OCI-LY7 (cell line): ENCODE measurements around the gene PPP1R7. TPM values are rescaled to one million over a fixed set of nuclear protein-coding genes. Genes with fewer than 3 reads are reported as not detected.

Source experiments
- BruUV-seq: library from RNA; stranded (reverse); fragments of 400-500 nt; replicated peaks from 2 replicates; lab custom pipeline; 2021; lab: Mats Ljungman, UMichigan
- CTCF ChIA-PET: fragments of 300-600 bp; sonication (Branson Sonifier 250); formaldehyde crosslinking; loops from one replicate; lab custom pipeline; 2022; ENCODE audit warnings: antibody characterized with exemption; ENCODE audit not compliant: unreplicated experiment; lab: Charles Lee
- POLR2A ChIA-PET: fragments of 300-600 bp; sonication (Branson Sonifier 250); formaldehyde crosslinking; loops from one replicate; lab custom pipeline; 2022; ENCODE audit warnings: antibody characterized with exemption; lab: Charles Lee
- DNase-seq: peaks from one replicate; pipeline ENCODE4 v3.0.0-alpha.2; 2015; ENCODE audit warnings: low spot score
- H2AFZ ChIP-seq: fragments of 200-600 bp; sonication (generic), shearing (Covaris generic); 2 replicates; pipeline ENCODE4 v1.6.1; 2014; ENCODE audit warnings: mild to moderate bottlenecking, antibody characterized with exemption, low read length, moderate library complexity
- H3K27ac ChIP-seq: fragments of 200-600 bp; sonication (generic); 2 replicates; pipeline ENCODE4 v1.5.1; 2014; ENCODE audit warnings: mixed run types, low read depth, mild to moderate bottlenecking, moderate library complexity, low read length, inconsistent platforms; ENCODE audit not compliant: poor library complexity, severe bottlenecking
- H3K36me3 ChIP-seq: fragments of 200-600 bp; sonication (generic); 2 replicates; pipeline ENCODE4 v1.6.1; 2014; ENCODE audit warnings: mild to moderate bottlenecking, antibody characterized with exemption, low read length, moderate library complexity, mixed read lengths; ENCODE audit not compliant: insufficient read depth
- H3K4me1 ChIP-seq: fragments of 200-600 bp; sonication (generic); 2 replicates; pipeline ENCODE4 v1.5.1; 2014; ENCODE audit warnings: mild to moderate bottlenecking, low read length; ENCODE audit not compliant: insufficient read depth, poor library complexity, severe bottlenecking
- H3K4me2 ChIP-seq: fragments of 200-600 bp; sonication (generic); 2 replicates; pipeline ENCODE4 v1.6.1; 2014; ENCODE audit warnings: mild to moderate bottlenecking, low read length
- H3K4me3 ChIP-seq: fragments of 200-600 bp; sonication (generic); 2 replicates; pipeline ENCODE4 v1.5.1; 2014; ENCODE audit warnings: mild to moderate bottlenecking, low read depth, low read length; ENCODE audit not compliant: poor library complexity, severe bottlenecking
- H3K79me2 ChIP-seq: fragments of 200-600 bp; sonication (generic); 2 replicates; pipeline ENCODE4 v1.6.1; 2016; ENCODE audit warnings: low read depth, mild to moderate bottlenecking, low read length, moderate library complexity, mixed read lengths; ENCODE audit not compliant: insufficient read depth
- H3K9me2 ChIP-seq: fragments of 200-600 bp; sonication (generic); 2 replicates; pipeline ENCODE4 v1.6.1; 2016; ENCODE audit warnings: mild to moderate bottlenecking, low read length, mixed read lengths; ENCODE audit not compliant: insufficient read depth
- H3K9me3 ChIP-seq: fragments of 200-600 bp; sonication (generic); 2 replicates; pipeline ENCODE4 v1.6.1; 2014; ENCODE audit warnings: mild to moderate bottlenecking, mixed run types, low read length, mixed read lengths
- H4K20me1 ChIP-seq: fragments of 200-600 bp; sonication (generic); 2 replicates; pipeline ENCODE4 v1.6.1; 2014; ENCODE audit warnings: mild to moderate bottlenecking, antibody characterized with exemption, low read length, moderate library complexity, mixed read lengths; ENCODE audit not compliant: insufficient read depth
- EZH2phosphoT487 ChIP-seq: fragments of 200-600 bp; sonication (generic); IDR thresholded peaks from 2 replicates; pipeline ENCODE4 v1.6.1; 2018; ENCODE audit warnings: low read depth, borderline replicate concordance, mild to moderate bottlenecking, mixed run types, antibody characterized with exemption, low read length, moderate library complexity, mixed read lengths
- intact Hi-C: fragments of 100-400 bp; cut with micrococcal nuclease; formaldehyde crosslinking; loops from one replicate; pipeline ENCODE4 v1.10.0; 2022; ENCODE audit not compliant: unreplicated experiment
- total RNA-seq, 2 experiments: library from RNA; depleted of rRNA in 1 of 2; stranded (reverse); fragments of >200 nt in 1 of 2; shearing (Covaris generic) in 1 of 2; gene quantifications; 2 replicates each; pipeline ENCODE4 v1.2.3, GENCODE V29; 2014 to 2022
- TF ChIP-seq, protein P1 (sequence below): fragments of 200-600 bp; sonication (generic); conservative IDR thresholded peaks from 2 replicates; pipeline ENCODE4 v1.5.1; 2014; ENCODE audit warnings: mild to moderate bottlenecking, antibody characterized with exemption, low read length, moderate library complexity, mixed read lengths

Gene PPP1R7
- total RNA-seq, 2 experiments from 2014 or later = 46.0 to 82.0 TPM

DNA sequence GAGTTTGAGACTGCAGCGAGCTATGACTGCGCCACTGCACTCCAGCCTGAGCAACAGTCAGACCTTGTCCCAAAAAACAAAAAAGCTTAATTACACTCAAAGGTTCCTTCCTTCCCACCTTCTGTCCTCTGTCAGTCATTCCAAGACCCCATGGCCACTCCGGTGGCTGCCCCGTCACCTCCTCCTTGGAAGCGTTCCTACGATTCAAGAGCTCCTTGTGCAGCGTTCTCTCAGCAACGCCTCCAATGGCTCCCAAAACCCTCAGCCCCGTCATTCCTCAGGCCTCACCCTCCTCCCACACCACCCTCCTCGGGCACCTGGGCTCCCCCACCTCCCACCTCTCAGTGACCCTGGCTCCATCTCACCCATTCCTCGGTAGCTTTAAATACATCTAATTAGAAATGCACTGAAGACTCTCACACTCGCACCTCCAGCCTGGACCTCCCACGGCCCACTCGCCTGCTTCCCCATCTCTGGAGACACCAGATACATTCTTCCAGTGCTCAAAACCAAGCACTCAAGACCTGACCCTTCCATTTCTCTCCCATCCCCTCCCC is 9.0 kb upstream of the PPP1R7 start:
- H3K79me2 ChIP-seq = peaks cover 6% of the 10 kb centered on the region; the same call in 1 of the 2 replicates
- no peak overlapping the region for H3K4me3 ChIP-seq
- CTCF ChIA-PET = no interaction called here
- H3K27ac ChIP-seq = no peak overlapping the region
- peaks cover 57% of the 10 kb centered on the region for H3K36me3 ChIP-seq
- H3K9me2 ChIP-seq = no peaks in the 10 kb centered on the region
- H2AFZ ChIP-seq = no peak overlapping the region
- intact Hi-C loops = loop anchor here (10.0 kb wide), 1 partner anchor 744 kb away; no protein-coding TSS in a partner anchor
- TF ChIP-seq, protein P1, sequence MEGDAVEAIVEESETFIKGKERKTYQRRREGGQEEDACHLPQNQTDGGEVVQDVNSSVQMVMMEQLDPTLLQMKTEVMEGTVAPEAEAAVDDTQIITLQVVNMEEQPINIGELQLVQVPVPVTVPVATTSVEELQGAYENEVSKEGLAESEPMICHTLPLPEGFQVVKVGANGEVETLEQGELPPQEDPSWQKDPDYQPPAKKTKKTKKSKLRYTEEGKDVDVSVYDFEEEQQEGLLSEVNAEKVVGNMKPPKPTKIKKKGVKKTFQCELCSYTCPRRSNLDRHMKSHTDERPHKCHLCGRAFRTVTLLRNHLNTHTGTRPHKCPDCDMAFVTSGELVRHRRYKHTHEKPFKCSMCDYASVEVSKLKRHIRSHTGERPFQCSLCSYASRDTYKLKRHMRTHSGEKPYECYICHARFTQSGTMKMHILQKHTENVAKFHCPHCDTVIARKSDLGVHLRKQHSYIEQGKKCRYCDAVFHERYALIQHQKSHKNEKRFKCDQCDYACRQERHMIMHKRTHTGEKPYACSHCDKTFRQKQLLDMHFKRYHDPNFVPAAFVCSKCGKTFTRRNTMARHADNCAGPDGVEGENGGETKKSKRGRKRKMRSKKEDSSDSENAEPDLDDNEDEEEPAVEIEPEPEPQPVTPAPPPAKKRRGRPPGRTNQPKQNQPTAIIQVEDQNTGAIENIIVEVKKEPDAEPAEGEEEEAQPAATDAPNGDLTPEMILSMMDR = no peak
- TF ChIP-seq EZH2phosphoT487 = no peak
- H3K9me3 ChIP-seq = no peaks in the 10 kb centered on the region
- H3K4me2 ChIP-seq = no peak overlapping the region
- no peak for DNase-seq
- no peaks in the 10 kb centered on the region for H4K20me1 ChIP-seq
- H3K4me1 ChIP-seq = peaks cover 2% of the 10 kb centered on the region
- no TSS peak for BruUV-seq
- POLR2A ChIA-PET = interaction anchor here (0.6 to 0.7 kb wide), 2 partner anchors 10 to 104 kb away, joined by 3 read pairs; no protein-coding TSS in a partner anchor

DNA sequence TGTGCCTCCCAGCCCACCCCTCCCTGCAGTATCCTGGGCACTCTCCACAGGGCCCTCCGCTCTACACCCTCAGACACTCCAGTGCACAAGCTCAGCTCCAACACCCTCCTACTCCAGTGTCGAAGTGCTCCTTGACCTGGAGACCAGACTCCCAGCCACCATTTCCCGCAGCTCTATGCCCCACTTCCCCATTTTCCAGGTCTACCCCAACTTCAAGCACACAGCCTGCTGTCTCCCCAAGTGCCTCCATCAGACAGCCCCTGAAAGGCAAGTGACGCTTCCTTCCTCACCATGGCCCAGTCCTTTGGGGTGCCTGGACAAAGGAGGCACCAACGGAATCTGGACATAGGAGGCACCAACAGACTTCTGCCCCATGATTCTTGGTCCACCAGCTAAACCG is 8.2 kb upstream of the PPP1R7 start:
- ChIA-PET CTCF (no interaction called here), POLR2A (interaction anchor here (0.6 to 0.7 kb wide), 2 partner anchors 10 to 103 kb away, joined by 3 read pairs; no protein-coding TSS in a partner anchor)
- Histone ChIP-seq H3K9me3 (no peaks in the 10 kb centered on the region), H3K27ac (no peak overlapping the region), H4K20me1 (peaks cover 3% of the 10 kb centered on the region; the same call in 1 of the 2 replicates), H2AFZ (no peak overlapping the region), H3K9me2 (no peaks in the 10 kb centered on the region), H3K4me3 (no peak overlapping the region), H3K4me1 (peaks cover 10% of the 10 kb centered on the region), H3K79me2 (peaks cover 11% of the 10 kb centered on the region; the same call in 1 of the 2 replicates), H3K4me2 (no peak overlapping the region), H3K36me3 (peaks cover 51% of the 10 kb centered on the region)
- no TSS peak for BruUV-seq
- no peak for TF ChIP-seq EZH2phosphoT487
- TF ChIP-seq, protein P1 = no peak
- intact Hi-C loops = loop anchor here (10.0 kb wide), 1 partner anchor 743 kb away; no protein-coding TSS in a partner anchor
- DNase-seq = no peak

DNA sequence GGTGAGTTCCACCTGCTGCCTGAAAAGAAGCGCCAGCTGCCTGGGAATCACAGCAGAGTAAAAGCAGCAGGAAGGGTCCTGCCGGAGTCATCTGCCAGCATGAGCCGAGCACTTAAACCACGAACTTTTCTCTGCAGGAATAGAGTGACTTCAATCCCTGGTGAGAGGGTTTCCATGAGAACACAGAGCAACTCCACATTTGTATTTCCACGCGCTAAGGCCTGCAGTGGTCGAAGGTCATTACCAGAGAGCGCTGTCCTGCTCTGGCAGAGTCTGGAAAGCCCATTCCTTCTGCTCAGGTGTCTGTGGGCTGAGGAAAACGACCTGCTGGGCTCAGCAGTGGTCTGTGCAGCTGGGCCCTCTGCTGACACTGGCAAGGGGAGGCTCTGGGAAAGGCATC is 7.7 kb upstream of the PPP1R7 start:
- Histone ChIP-seq H2AFZ (no peak overlapping the region), H4K20me1 (peaks cover 5% of the 10 kb centered on the region; the same call in 1 of the 2 replicates), H3K4me1 (peaks cover 13% of the 10 kb centered on the region), H3K79me2 (peaks cover 17% of the 10 kb centered on the region; the same call in 1 of the 2 replicates), H3K36me3 (peaks cover 51% of the 10 kb centered on the region), H3K4me3 (no peak overlapping the region), H3K4me2 (no peak overlapping the region), H3K9me3 (no peaks in the 10 kb centered on the region), H3K27ac (no peak overlapping the region), H3K9me2 (no peaks in the 10 kb centered on the region)
- intact Hi-C loops = loop anchor here (10.0 kb wide), 1 partner anchor 742 kb away; no protein-coding TSS in a partner anchor
- POLR2A ChIA-PET = interaction anchor here (0.5 to 0.7 kb wide), 2 partner anchors 11 to 66 kb away, joined by 3 read pairs; no protein-coding TSS in a partner anchor
- TF ChIP-seq, protein P1 = no peak
- no peak for TF ChIP-seq EZH2phosphoT487
- DNase-seq = no peak
- CTCF ChIA-PET = interaction anchor here (0.7 kb wide), 1 partner anchor 37 kb away, joined by 3 read pairs; no protein-coding TSS in a partner anchor
- no TSS peak for BruUV-seq
